ENCODE measurements around the gene ZNF467. TPM values are rescaled to one million over a fixed set of nuclear protein-coding genes. Genes with fewer than 3 reads are reported as not detected.

The ZNF467 gene
- total RNA-seq, 1 donor from 2014 or later, result 3.5 TPM

DNA sequence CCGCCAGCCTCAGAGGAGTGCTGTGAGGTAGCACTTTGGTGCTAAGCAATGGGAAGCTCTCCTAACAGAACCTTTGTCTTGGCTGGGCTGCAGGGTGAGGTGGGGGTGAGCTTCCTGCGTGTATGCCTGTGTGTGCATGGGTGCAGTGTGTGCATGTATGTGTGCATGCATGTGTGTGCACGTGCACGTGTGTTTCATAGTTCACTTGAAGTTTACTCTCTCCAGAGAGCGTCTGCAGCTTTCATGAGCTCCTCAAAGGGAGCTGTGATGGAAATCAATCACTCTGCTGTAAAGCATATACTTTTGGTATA, 4.9 kb upstream of the ZNF467 start:
- no peak overlapping the region for H3K4me3 Mint-ChIP-seq (ENCODE audit: unreplicated experiment)

GRCh38 chr7:149777551-149778326, 4.4 kb upstream of the ZNF467 start:
- H3K4me1 Mint-ChIP-seq (ENCODE audit: low read depth), result peaks cover 6% of the 10 kb centered on the region
- TF ChIP-seq, protein P1, sequence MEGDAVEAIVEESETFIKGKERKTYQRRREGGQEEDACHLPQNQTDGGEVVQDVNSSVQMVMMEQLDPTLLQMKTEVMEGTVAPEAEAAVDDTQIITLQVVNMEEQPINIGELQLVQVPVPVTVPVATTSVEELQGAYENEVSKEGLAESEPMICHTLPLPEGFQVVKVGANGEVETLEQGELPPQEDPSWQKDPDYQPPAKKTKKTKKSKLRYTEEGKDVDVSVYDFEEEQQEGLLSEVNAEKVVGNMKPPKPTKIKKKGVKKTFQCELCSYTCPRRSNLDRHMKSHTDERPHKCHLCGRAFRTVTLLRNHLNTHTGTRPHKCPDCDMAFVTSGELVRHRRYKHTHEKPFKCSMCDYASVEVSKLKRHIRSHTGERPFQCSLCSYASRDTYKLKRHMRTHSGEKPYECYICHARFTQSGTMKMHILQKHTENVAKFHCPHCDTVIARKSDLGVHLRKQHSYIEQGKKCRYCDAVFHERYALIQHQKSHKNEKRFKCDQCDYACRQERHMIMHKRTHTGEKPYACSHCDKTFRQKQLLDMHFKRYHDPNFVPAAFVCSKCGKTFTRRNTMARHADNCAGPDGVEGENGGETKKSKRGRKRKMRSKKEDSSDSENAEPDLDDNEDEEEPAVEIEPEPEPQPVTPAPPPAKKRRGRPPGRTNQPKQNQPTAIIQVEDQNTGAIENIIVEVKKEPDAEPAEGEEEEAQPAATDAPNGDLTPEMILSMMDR (IDR thresholded peaks at IDR 0.05), result no peak
- H3K36me3 Mint-ChIP-seq (ENCODE audit: low read depth), result no peaks in the 10 kb centered on the region
- peak; percentile 88 for DNase-seq (ENCODE audit: low spot score)
- H3K27ac Mint-ChIP-seq (ENCODE audit: unreplicated experiment), result no peak overlapping the region
- H3K27me3 Mint-ChIP-seq (ENCODE audit: low read depth), result no peaks in the 10 kb centered on the region
- no peak overlapping the region for H3K4me3 Mint-ChIP-seq (ENCODE audit: unreplicated experiment)
- no peaks in the 10 kb centered on the region for H3K9me3 Mint-ChIP-seq (ENCODE audit: low read depth)

More for the DNA sequence above, 4.9 kb upstream of the ZNF467 start:
- no peak for DNase-seq (ENCODE audit: low spot score)
- no peaks in the 10 kb centered on the region for H3K36me3 Mint-ChIP-seq (ENCODE audit: low read depth)
- peaks cover 6% of the 10 kb centered on the region for H3K4me1 Mint-ChIP-seq (ENCODE audit: low read depth)
- H3K9me3 Mint-ChIP-seq (ENCODE audit: low read depth), result no peaks in the 10 kb centered on the region
- no peaks in the 10 kb centered on the region for H3K27me3 Mint-ChIP-seq (ENCODE audit: low read depth)
- no peak overlapping the region for H3K27ac Mint-ChIP-seq (ENCODE audit: unreplicated experiment)
- TF ChIP-seq, protein P1 (IDR thresholded peaks at IDR 0.05), result no peak

DNA sequence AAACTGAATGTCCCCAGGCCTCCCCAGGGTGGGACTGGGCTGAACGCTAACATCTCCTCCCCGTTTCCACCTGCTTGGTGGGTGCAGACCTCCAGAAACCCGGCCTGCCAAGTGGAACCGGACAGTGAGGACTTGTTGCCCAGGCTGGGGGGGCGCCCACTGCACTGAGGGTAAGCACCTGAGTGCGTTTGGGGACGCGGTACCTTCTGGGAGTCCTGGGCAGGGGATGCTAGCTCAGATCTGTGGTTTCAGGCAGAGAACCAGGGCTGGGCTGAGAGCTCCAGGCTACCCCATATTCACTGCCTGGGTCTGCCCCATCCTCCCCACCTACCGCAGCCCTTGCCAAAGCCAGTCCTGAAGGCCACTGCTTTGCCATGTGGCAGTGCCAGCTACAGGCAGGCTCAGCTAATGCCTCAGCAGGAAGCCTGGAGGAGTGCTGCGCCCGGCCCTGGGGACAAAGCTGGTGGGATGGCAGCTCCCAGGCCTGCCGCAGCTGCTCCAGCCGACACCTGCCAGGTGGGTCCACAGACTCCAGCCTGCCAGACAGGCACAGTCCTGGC, 3.5 kb upstream of the ZNF467 start:
- H3K27me3 Mint-ChIP-seq (ENCODE audit: low read depth), result no peaks in the 10 kb centered on the region
- H3K4me3 Mint-ChIP-seq (ENCODE audit: unreplicated experiment), result no peak overlapping the region
- peak; percentile 88 for DNase-seq (ENCODE audit: low spot score)
- no peaks in the 10 kb centered on the region for H3K36me3 Mint-ChIP-seq (ENCODE audit: low read depth)
- H3K4me1 Mint-ChIP-seq (ENCODE audit: low read depth), result peaks cover 6% of the 10 kb centered on the region
- H3K9me3 Mint-ChIP-seq (ENCODE audit: low read depth), result no peaks in the 10 kb centered on the region
- no peak overlapping the region for H3K27ac Mint-ChIP-seq (ENCODE audit: unreplicated experiment)
- TF ChIP-seq, protein P1 (IDR thresholded peaks at IDR 0.05), result no peak

DNA sequence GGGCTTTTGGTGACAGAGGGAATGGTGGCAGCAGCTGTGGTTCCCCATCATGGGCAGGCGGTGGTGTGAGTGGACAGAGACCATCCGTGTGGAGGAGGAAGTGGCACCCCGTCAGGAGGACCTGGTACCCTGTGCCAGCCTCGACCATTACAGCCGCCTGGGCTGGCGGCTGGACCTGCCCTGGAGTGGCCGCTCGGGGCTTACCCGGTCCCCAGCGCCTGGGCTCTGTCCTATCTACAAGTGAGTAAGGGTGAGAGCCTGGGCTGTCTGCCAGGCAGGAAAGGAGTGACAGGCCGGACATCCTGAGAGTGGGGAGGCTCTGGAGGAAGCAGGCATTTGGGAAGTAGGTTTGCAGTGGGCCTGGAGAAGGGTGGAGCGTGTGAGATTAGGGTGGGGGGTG, 2.9 kb upstream of the ZNF467 start:
- TF ChIP-seq, protein P1 (IDR thresholded peaks at IDR 0.05), result no peak
- peaks cover 6% of the 10 kb centered on the region for H3K4me1 Mint-ChIP-seq (ENCODE audit: low read depth)
- peak; percentile 86 for DNase-seq (ENCODE audit: low spot score)
- no peak overlapping the region for H3K27ac Mint-ChIP-seq (ENCODE audit: unreplicated experiment)
- no peak overlapping the region for H3K4me3 Mint-ChIP-seq (ENCODE audit: unreplicated experiment)
- no peaks in the 10 kb centered on the region for H3K9me3 Mint-ChIP-seq (ENCODE audit: low read depth)
- no peaks in the 10 kb centered on the region for H3K36me3 Mint-ChIP-seq (ENCODE audit: low read depth)
- H3K27me3 Mint-ChIP-seq (ENCODE audit: low read depth), result no peaks in the 10 kb centered on the region

GRCh38 chr7:149775176-149775556, 1.8 kb upstream of the ZNF467 start:
- H3K9me3 Mint-ChIP-seq (ENCODE audit: low read depth), result no peaks in the 10 kb centered on the region
- H3K36me3 Mint-ChIP-seq (ENCODE audit: low read depth), result no peaks in the 10 kb centered on the region
- no peaks in the 10 kb centered on the region for H3K27me3 Mint-ChIP-seq (ENCODE audit: low read depth)
- no peak for DNase-seq (ENCODE audit: low spot score)
- TF ChIP-seq, protein P1 (IDR thresholded peaks at IDR 0.05), result no peak
- peaks cover 6% of the 10 kb centered on the region for H3K4me1 Mint-ChIP-seq (ENCODE audit: low read depth)
- no peak overlapping the region for H3K27ac Mint-ChIP-seq (ENCODE audit: unreplicated experiment)
- no peak overlapping the region for H3K4me3 Mint-ChIP-seq (ENCODE audit: unreplicated experiment)

All from chondrocyte (in vitro differentiated cells).